NCI-H2196 treated with DMSO at 0.1 percent for 48 hours (cell line): ENCODE data around the gene KCNMB1.
"Not testable (repeated sequence)": the region's sequence is repeated elsewhere in the genome, so short reads cannot be mapped to it uniquely, and the experiment has no call there.

ENCODE experiments used
- DNase-seq: peaks from one replicate; lab custom pipeline; 2025; ENCODE audit not compliant: unreplicated experiment; lab: John Stamatoyannopoulos, UW

Gene KCNMB1

DNA sequence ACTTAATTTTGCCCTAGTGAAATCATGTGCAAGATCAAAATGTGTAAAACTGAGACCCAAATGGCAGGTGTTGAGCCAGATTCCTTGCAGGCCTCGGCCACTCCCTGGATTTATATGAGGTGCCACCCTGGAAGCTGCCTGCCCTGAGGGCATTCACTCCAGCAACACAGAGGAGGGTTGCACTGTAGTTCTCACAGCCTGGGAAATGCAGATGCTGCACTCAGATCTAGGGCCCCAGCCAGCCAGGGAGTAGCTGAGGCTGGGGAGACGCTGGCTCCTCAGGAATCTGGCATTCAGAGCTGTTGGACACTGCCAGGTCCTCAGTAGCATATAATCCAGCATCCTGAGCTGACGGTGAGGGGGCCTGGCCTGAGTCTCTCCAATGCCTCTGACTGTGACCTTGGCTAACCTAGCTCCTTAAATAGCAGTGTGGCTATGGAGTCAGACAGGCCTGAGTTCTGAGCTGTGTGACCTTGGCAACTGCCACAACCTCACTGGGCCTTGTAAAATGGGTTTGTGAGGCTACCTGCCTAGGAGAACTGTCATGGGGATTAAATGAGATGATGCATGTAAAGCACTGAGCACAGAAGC, 8.7 kb downstream of the KCNMB1 start:
- DNase-seq = no peak

DNA sequence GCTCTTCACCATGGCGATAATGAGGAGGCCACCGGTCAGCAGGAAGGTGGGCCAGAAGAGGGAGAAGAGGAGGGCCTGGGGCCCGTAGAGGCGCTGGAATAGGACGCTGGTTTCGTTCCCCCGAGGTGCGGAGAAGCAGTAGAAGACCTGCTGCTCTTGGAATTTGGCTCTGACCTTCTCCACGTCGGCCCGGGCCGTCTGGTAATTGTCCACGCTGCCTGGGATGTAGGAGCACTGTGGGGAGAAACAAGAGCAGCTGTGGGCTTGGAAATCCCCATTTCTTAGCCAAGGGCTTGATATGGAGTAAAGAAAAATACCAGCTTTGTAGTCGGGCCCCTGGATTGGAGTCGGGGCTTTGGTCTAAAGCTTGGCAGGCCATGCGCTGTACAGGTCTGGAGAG, 10.4 kb downstream of the KCNMB1 start:
- no peak for DNase-seq

DNA sequence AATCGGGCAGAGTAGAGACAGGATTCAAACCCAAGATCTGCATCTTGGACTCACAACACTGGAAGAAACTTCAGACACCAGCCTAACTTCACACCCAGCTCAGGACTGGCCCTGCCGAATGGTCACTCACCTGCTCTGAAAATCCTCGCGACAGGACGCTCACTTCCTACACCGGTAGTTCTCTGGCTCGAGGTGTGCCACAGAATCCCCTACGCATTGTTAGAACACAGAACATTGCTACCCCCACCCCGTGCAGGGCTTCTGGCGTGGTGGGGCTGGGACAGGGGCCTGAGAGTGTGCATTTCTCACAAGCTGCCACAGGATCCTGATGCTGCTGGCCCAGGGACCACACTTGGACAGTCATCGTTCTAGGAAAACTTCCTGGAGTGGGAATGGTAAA, 12.1 kb downstream of the KCNMB1 start:
- DNase-seq = no peak

DNA sequence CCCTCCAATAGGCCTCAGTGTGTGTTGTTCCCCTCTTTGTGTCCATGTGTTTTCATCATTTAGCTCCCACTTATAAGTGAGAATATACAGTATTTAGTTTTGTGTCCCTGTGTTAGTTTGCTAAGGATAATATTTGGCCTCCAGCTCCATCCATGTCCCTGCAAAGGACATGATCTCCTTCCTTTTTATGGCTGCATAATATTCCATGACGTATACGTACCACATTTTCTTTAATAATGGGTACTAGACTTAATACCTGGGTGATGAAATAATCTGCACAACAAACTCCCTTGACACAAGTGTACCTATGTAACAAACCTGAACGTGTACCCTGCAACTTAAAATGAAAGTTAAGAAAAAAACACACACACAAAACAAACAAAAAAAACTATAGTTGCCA, 12.6 kb downstream of the KCNMB1 start:
- DNase-seq = not testable (repeated sequence)

DNA sequence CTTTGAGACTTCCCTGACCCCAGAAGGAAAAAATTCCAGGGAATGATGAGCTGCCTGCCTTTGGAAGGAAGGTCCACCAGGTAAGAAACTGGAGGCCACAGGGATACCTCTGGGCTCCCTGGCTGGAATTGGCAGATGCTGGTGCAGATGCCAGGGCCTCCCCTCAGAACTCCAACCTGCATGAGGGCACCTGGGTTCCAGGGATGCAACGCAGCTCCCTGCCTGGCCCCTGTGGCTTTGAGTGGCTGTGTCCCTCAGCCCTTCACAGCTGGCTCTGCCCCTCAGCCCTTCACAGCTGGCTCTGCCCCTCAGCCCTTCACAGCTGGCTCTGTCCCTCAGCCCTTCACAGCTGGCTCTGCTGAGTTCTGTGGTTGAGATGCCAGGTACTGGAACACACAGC, 13.9 kb downstream of the KCNMB1 start:
- no peak for DNase-seq

DNA sequence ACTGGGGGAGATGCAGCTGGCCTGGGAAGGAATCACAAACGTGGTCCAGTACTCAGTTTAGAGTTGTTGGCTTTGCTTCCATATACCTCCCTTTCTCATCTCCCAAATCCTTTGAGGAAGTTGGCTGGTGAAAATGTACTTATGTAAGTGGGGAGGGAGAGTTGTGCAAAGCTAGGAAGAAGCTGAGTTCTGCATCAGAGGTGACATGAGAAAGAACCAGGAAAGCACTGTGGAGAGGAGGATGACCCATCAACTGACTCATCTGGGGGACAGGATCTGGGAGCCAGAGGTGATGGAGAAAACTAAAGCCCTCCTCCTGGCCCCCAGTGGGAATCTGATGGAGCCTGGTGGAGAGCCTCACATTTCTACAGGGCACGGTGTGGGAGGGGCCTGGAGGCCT, 16.2 kb downstream of the KCNMB1 start:
- DNase-seq = no peak

DNA sequence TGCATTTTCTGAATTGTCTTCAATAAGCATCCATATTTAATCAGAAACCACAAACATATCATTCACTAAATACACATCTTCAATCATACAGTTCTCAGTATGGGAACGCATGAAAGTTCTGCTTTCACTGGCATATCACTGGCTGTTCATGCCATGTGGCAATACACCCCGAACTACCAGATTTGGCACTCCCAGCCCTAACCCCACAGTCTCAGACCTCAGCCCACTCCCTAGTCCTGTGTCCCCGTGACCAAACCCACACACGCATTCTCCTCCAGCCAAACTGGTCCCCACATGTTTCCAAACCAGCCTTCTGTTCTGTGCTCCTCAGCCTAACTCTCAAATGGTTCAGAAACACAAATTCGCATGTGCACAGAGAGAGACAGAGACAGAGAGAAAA, 20.6 kb downstream of the KCNMB1 start:
- no peak for DNase-seq

DNA sequence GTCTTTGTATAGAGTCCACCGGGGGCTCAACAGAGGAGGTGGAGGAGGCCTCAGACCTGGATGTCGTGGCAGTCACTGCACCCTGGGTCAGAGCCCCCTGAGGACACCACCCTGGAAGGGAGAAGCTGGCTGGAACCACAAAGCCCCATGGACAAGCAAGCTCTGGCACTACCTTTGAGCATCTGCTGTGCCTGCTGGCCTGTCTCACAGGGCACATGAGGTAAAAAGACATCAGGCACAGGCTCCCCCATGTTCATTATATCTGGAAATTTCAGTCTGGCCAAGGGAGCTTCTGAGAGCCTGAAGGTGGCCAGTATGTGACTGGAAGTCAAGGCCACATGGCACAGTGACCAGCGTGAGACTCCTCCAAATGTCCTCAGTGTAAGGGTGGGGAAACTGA, 22.9 kb downstream of the KCNMB1 start:
- DNase-seq = no peak

DNA sequence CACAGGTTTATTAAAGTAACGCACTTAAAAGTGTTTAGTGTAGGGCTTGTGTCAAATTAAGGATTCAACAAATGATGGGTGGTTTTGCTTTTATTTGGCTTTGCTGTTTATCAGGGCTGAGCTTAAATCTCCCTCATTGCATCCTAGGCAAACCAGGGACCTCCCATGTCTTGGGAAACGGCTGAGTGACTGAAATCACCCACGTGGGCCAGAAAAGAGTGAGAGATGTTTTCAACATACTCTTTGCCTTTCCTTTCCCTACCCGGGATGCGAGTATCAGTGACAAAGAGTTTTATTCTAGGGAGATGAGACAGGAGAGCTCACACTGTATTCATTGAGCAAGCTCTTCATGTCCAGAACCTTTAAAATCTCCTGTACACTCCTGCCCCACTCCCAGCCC, 23.3 kb downstream of the KCNMB1 start:
- DNase-seq = no peak

DNA sequence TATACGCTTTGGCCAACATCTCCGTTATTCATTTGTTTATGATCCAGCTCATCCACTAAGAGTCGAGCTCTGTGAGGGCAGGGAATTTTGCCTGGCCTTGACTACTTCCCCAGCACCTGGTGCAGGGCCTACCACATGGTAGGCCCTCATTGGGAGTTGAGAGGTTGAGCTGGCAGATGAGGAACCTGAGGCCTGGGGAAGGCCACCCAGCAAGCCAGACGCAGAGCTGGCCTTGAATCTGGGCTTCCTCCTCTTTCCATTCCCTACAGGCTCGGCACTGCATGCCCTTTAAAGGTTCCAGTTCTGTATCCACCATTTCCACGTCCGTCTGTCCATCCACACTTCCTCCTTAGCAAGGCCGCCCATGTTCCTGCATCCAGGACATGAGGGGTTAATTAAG, 24.2 kb downstream of the KCNMB1 start:
- no peak for DNase-seq

DNA sequence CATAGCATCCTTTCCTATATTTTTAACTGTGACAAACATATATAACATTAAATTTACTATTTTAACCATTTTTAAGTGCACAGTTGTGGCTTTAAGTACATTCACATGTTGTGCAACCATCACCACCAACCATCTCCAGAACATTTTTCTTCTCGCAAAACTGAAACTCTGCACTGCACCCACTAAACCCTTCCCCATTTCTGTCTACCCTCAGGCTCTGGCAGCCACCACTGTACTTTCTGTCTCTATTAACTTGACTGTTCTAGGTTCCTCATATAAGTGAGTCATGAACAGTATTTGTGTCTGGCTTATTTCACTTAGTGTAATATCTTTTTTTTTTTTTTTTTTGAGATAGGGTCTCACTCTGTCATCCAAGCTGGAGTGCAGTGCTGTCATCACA, 25.5 kb downstream of the KCNMB1 start:
- no peak for DNase-seq

DNA sequence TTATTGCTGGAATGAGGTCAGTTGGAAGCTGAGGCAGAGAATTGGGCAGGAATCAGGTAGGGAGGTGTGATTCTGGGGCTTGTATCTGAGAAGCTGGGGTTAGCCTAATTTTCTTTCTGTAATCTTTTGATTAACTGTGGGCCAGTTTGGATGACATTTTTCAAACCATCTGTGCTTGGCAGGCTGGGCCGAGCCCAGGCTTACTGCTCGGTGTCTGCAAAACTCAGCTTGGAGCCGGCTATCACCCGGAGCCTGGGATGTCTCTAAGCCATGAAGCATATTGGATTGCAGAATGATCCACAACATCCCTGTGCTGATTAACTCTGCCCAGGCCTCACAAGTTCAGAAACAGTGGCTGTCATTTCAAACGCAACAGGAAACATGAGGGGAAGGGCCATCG, 26.5 kb downstream of the KCNMB1 start:
- DNase-seq = no peak

DNA sequence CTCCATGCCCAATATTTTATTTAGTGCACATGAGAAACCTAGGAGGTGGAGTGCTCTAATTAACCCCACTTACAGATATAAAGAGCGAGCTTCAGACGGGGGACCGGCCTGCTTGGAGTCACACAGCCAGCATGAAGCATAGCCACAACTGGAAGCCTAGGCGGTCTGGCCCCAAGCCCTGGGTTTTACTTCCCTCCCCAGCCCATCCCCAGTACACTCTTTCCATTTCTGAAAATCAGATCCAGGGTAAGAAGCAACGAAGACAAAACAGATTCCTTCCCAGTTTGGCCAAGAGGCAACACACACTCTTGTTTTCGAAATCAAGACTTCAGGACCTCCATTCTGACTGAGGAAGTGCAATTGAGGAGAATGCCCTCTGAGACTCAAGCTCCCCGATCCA, 27.1 kb downstream of the KCNMB1 start:
- DNase-seq = no peak

DNA sequence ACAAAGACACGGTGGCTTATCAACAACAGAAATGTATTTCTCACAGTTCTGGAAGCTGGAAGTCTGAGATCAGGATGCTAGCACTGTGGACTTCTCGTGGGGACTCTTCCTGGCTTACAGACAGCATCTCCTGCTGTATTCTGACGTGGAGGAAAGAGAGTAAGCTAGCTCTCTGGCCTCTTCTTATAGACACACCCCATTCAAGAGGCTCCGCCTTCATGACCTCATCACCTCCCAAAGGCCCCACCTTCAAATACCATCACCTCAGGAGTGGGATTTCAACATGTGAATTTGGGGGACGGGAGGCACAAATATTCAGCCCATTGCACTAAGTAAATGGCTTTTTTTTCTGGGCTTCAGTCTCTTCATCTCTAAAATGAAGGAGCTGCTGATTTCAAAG, 27.6 kb downstream of the KCNMB1 start:
- no peak for DNase-seq

DNA sequence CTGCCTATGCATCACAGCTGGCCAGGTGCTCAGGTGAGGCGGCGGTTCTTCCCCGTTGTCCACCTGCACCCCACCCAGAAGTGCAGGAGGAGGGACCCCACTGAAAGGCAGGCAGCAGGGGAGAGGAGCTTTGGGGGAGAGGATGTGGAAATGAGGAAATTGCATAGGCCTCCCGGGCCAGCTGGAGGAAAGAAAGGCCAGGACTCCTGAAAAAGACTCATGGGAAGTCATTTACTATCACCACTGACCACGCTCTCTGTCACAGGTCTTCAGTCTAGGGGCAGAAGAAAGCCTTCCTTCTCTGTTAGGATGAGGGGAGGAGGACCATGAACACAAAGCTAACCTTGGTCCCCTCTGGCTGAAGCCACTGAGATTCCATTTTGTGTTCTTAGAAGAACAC, 28.1 kb downstream of the KCNMB1 start:
- DNase-seq = no peak

DNA sequence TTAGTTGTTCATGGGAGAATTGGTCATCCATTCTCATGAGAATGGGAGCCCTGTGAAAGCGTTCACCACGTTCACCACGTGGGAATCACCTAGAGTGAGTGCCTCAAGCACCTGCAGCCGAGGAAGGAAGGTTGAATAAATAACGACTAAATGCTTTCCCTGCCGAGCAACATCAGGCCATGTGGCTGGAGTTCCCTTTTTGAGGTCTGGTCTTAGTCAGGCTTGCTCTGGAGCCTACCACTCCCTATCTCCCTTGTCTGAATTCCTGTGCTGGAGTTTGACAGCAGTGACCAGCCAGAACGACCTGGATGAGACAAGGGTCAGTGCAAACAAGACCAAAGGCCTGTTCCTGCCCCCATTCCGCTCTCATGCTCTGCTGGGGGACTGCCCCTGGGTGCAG, 28.5 kb downstream of the KCNMB1 start:
- no peak for DNase-seq

DNA sequence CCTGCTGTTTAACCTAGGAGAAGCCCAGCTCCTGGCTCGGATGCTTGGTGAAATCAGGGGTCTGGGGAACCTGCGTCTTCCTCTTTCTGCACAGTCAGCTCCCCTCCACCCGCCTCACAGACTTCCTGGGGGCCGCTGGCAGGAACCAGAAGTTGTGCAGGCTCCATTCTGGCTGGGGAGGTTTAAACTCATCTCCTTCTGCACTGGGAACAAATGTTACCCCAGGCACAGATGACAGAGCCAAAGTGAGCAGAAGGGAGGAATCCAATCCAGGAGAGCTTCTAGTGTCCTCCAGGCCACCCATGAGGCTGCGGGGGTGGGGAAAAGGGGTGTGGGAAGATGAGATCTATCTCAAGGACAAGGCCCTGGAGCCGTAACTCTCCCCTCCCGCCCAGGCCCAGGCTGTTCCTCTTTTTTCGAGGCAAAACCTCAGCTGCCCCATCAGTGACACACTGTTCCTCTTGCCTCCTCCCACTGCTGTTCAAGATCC, 31.2 kb downstream of the KCNMB1 start:
- no peak for DNase-seq

DNA sequence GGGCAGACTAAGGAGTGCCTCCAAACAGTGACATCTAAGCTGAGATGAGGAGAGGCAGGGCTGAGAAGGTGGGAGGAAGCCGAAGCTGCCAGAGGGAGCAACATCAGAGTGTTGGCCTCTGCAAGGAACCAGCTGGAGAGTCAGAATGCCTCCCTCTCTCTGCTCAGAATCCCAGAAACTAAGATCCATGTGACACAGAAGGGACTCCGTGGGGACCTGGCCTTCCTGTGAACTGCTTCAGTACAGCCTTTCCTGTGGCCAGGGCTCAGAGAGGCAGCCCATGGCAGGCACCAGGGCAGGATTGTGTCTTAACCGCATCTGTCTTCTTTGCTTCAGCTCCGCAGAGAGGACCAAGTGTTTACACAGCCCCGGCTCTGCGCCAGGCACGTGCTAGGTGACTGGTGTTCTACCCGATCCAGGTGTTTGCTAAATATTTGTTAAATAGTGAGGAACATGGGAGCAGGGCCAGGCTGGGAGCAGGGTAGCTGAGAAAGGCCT, 33.5 kb downstream of the KCNMB1 start:
- peak; percentile 1 for DNase-seq

DNA sequence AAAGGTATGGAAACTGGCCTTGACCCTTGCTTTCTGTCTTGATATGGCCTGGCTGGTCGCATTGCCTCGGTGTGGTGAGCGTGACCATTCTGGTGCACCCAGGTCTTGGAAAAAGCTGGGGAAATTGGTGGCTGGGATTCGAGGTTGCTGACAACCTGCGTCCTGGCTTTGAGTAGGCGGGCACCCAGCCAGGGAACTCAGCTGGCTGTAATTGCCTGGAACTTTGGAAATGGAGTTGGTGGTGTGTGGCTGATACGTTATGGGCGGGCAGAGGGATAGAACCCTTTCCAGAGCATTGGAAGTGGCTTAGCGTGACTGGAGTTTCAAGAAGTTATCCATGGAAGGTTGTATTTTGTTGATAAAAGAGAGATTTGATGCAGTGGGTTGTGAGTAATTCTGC, 35.2 kb downstream of the KCNMB1 start:
- DNase-seq = no peak

DNA sequence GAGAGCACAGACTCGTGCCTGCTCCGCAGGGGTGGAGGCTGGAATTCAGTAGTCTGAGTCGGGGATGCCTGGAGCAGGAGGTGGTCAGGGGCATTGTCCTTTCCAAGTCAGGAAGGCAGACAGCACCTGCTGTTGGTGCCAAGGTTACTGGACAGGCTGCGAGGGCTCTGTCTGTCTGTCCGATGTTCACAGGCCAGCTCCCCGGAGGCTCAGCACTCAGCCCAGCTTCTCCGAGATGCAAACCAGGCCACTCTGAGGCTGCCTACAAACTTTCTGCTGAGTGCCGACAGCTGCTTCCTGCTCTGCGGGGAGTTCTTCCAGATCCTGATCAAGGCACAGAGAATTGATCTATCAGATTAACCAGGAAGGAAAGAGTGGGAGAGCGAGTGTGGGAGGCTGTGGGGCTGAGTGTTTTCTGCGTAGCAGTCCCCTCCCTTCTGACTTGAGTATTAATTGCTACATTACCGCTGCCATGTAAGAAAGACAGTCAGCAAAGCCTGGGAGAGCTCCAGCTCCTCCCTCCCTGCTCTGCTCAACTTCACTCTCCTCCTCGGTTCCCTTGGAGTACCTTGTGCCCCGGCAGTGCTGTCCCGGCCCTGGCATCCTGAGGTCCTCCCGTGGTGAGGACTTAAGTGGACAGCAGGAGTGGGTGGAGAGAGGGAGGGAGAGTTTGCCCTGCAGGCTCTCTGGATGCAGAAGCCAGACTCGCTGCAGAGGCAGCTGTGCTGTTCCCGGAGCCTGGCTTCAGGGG, 36.0 kb downstream of the KCNMB1 start:
- no peak for DNase-seq

DNA sequence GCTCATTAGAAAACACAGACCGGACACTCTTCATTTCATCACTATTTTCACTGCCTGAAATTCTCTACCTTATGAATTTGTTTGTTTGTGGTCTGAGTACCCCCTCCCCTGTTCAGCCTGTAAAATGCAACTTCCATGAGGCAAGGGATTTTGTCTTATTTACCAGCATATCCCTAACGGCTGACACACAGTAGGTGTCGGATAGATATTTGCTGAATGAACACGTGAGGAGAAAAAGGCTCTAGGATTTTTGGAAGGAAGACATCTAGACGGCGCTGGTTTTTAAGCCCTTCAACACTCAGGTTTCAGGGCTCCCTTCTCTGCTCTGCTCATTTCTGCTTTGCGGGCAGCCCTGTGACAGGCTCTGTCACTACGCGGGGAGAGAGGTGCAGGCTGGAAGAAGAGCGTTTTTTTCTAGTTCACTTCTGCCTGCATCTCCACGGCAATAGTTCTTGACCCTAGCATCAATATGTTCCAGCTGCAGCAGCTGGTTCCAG, 41.0 kb downstream of the KCNMB1 start:
- DNase-seq = no peak

DNA sequence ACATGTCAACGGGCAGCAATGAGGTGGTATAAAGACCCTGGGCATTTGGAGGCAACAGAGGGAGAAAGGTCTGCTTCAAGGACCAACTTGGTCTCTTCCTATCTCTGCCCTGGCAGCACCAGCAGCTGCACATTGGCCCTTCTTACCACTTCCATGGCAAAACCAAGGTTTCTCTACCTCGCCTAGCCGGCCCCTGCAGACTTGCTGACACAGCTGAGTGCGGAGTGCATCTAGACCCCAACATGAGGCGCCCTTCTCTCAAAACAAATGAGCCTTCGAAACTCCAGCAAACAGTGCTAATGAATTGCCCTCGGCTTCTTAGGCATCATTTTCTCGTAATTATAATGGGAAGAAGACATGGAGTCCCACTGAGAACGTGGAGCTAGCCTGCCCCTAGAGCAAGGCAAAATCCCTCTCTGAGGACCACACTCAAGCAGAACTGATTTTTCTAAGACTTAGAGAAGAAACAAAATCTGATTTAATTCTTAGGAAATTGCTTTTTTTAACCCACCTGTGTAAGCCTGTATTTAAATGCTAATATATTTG, 42.1 kb downstream of the KCNMB1 start:
- DNase-seq = no peak
